DMS79 (cell line): ENCODE data around the gene MOGAT1.
"Not testable (repeated sequence)": the region's sequence is repeated elsewhere in the genome, so short reads cannot be mapped to it uniquely, and the experiment has no call there.

ENCODE experiments used
- DNase-seq: peaks from one replicate; lab custom pipeline; 2025; lab: John Stamatoyannopoulos, UW

The MOGAT1 gene

DNA sequence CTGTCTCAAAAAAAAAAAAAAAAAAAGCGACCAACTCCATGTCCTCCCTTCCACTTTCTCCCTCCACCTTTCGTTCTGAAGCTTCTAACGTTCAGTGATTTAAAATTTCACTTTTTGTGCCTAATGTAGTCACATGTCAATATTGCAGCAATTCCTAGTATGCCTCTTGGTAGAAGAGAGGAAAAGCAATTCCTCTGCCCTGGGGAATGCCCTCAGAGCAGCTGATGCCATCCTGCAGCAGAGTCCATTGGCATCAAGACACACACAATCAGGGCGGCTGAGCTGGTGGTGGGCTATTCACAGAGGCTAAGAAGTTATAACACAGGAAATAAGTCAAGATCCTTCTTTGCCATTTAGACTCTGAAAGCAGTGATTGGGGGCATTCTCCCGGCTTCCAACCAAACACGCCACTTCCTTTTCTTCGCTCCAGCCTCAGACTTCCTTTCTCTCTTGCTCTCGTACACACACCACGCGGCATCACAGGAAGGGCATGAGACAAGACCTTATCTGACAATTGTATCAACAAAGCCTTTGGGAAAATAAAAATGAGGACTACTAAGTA, 71.9 kb downstream of the MOGAT1 start:
- DNase-seq, result no peak

DNA sequence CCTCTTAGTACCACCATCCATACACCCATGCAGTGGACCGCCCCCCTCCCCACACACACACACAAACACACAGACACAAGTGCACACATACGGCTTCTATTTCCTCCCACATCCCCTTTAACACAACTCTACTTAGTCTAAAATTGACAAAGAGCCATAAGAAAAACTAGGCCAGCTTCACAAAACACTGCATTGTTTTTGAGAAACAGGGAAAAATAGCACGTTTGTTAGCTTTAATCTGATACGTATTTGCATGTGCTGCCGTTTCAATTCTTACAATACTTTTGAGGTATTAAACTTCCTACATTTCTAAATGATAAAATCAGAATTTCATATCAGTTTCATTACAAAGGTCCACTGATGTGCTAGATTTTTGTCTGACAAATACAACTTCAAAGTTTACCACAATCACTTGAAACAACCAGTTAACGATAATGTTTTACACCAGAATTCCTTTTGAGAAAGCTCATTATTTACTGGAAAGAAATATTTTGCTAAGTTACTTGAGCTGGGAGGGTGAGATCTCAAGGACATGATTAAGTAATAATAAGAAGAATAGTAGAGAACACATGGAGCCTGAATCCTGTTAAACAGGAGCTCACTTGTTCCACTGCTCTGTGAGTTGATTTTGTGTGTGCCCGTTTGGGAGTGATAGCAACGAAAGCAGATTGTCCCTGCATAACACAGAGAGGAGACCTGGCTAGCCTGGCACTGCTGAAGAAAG, 74.5 kb downstream of the MOGAT1 start:
- DNase-seq, result no peak

DNA sequence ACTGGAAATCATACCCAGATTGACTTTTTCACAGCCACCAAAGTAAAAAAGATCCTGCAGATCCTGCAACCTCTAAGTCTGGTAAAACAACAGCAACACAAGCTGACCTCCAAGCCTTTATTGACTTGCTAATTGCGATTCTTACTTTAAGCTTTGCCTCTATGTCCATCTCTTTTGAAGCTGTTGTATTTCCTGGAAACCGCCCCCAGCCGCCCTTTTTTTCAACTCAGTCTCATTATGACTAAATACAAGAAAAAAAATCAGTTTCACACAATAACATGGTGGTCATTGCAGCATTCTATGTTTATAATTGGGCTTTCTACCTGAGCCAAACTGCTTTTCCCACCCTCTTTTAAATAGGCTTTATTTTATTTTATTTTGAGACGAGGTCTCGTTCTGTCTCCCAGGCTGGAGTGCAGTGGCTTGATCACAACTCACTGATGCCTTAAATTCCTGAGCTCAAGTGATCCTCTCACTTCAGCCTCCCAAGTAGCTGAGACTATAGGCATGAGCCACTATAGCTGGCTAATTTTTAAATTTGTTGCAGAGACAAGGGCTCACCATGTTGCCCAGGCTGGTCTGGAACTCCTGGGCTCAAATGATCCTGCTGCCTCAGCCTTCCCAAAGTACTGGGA, 76.2 kb downstream of the MOGAT1 start:
- DNase-seq, result no peak

DNA sequence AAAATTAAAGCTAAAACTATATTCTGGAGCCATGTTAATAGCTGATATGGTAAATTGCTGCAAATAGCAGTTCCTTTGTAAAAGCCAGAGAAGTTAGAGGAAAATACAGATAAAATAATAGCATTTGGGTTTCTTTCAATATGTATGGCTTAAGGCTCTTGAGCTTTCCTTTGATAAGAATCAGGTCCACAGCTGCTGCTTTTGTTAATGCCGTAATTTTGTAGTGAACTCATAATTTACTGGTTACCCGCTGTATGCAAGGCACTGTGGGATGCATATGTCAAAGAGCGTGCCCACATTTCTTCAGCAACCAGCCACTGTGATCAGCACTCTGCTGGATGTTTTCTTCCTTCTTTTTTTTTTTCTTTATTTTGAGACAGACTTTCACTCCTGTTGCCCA, 79.1 kb downstream of the MOGAT1 start:
- DNase-seq, result no peak

DNA sequence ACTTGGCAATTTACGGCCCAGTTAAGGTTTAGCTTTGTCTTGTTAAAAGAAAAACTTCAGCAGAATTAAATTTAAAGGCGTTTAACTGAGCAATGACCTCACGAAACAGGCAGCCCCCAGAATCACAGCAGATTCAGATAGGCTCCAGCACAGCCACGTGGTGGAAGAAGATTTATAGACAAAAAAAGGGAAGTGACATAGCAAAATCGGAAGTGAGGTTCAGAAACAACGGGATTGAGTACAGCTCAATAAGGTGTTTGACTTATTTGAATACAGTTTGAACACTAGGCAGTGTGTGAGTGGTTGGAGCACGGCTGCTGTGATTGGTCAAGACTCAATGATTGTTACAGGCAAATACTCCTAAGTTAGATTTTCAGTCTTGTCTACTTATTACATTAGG, 79.8 kb downstream of the MOGAT1 start:
- no peak for DNase-seq

DNA sequence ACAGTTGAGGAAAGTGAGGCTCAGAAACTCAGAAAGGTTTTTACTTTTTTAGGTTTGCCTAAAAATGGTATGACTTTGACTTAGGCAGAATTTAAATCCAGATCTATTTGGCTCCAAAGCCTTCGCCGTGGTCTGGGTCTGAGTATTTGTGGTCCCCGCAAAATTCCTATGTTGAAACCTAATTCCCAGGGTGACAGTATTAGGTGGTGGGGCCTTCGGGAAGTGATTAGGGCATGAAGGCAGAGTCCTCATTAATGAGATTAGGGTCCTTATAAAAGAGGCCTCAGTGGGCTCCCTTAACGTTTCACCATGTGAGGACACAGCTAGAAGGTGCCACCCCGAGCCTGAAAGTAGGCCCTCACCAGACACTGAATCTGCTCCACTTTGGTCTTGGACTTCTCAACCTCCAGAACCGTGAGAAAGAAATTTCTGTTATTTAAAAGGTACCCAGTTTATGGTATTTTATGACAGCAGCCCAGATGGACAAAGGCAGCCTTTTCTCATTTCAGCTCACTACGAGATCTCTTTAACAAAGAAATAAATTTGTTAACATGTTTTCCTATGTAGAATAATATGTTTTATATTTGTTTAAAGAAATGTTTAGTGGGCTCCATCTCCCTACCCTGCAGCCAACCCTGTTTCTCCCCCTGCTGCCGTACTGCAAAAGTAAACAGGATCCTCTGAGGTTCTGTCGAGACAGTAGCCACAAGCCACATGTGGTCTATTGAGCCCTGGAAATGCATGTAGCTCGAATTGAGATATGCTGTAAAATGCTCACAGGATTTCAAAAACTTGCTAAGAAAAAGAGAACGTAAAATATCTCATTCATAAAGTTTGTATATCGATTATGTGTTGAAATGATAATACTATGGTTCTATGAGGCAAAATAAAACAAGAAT, 80.6 kb downstream of the MOGAT1 start:
- DNase-seq, result no peak

DNA sequence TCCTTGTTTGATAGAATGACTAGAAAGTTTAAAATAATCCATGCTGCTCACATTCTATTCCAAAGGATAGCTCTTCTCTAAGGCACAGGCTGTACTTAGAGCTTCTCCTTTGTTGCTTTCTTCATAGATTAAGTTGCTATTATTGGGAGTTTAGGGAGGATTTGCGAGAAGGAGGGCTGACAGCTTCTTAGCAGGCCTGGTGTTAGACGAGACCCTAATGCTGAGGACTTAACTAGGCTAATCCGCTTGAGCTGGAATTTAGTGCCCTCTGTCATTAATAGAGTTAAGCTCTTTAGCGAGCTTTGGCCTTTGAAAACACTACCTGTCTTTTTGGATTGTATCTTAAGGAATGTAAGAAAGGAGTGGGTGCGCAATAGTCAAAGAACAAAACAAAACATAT, 81.3 kb downstream of the MOGAT1 start:
- no peak for DNase-seq

DNA sequence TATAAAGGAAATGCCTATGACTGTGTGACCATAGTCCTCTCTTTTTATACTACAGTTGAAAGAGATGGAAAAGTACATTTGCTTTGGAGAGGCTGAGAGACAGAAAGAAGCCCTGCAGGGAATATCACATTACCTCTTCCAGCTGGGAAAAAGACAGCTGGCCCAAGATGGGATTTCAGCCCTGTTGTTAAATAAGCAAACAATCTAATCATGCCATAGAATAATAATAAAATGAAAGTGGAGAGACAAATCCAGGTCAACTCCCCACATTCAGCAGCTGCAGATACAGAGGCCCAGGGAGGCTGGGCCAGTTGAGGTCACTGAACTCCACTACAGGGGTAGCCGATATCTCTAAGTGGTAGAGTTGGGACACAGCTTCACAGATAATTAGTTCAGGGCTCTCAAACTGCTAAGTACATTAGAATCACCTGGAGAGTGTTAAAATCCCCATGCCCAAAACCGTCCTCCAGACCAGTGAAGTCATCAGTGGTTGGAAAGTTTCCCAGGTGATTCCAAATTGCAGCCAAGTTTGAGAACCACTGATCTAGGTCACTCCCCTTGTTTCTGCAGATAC, 81.9 kb downstream of the MOGAT1 start:
- DNase-seq, result peak; percentile 35

DNA sequence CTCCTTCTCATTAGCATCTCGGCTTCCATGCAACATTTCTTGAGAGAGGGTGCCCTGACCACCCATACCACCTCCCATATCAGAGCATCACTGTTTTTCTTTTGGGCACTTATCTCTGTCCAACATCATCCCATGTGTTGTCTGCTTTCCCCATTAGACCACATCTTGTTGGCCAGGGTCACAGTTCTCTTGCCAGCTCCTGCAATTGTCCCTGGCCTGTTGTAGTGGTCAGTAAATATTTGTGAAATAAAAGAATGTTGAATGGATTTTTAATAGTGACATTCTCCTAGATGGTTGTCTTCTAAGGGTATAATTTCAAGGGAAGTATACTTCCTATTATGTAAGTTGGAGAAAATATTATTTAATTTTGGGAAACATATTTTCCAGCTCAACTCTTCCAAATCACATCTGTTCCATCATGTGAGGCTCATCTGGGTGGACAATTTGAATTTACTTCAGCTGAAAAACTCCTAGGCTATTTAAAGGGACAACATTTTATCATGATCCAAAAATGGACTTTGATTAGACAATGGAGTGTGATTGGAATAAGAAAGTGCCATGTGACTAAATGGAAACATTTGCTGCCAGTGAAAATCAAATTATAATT, 83.0 kb downstream of the MOGAT1 start:
- no peak for DNase-seq

DNA sequence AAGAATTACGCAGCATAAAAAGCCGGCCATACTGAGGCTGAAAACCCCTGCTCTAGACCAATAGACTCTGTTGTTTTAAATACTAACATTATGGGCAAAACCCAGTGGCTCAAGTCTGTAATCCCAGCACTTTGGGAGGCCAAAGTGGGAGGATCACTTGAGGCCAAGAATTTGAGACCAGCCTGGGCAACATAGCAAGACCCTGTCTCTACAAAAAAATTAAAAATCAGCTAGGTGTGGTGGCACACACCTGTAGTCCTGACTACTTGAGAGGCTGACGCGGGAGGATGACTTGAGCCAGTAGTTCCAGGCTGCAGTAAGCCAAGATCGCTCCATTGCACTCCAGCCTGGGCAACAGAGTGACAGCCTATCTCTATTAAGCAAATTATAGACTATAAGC, 84.1 kb downstream of the MOGAT1 start:
- not testable (repeated sequence) for DNase-seq

DNA sequence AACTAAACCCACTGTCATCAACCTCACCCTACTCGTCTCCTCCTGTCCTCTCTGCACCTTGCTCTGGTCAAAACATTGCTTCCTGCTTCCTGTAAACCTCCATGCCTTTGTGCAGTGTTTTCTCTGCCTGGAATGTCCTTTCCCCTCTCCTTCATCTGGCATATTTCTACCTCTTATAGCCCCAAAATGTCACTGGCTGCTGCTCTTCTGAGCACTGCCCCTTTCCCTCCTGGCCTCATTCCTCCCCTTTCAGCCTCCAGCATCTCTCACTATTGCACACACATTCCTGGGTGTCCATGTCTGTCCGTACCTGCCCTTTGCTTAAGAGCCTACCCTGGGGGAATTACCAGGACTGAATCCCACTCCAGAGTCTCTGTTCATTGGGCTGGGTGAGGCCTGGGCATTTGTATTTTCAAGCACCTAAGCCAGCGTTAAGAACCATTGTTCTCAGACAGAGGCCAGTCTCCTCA, 84.9 kb downstream of the MOGAT1 start:
- DNase-seq, result no peak

DNA sequence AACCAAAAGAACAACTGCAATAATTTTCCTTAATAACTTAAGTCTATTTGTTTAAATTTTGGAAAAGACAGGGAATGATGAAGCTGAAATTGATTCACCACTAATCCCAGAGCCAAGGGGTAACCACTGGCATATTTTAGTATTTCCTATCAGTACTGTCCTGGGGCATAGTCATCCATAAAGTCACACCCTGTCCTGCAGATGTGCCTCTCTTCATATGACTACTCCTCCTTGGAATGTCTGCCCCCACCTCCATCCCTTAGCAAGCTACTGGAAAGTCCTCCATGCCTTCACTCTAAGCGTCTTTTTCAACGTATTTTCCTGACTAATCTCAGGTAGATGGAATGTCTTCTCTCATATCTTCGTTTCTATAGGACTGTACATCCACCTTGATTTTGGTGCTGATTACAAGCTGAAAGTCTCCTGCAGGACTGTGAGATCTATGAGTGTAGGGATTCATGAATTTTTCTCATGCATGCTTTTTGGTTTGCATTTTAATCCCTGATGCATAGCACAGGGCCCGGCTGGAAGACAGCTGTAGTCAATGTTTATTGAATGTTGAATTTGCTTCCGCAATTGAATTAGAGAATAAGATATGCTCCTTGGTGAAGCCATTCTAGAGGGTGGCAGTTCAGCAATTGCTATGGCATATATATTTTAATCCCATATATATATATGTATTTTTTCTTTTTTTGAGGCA, 85.6 kb downstream of the MOGAT1 start:
- DNase-seq, result no peak
